ENCODE results near the gene FOXK1.

DNA sequence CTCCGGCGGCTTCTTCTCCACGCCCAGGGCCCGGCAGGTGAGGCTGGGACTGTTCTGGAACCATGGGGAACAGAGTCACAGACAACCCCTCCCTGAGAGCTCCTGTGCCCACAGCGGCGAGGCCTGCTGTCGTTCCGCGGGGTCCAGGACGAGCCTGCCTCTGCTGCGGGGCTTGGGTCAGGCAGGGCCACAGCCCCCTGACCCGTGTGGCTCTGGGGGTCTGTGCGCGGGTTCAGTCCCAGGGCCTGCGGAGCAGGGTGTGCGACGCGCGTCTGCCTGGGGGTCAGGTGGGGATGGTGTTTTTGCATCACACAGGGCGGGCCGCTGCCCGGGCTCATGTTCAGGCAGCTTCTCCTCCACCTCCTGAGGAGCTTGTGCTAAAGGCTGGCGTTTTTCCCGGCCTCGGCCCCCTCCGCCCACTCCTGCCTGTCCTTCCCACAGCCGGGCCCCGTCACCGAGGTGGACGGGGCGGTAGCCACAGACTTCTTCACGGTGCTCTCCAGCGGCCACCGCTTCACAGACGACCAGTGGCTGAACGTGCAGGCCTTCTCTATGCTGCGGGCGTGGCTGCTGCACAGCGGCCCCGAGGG is 101.8 kb downstream of the FOXK1 start:
- TF ChIP-seq, protein P1, sequence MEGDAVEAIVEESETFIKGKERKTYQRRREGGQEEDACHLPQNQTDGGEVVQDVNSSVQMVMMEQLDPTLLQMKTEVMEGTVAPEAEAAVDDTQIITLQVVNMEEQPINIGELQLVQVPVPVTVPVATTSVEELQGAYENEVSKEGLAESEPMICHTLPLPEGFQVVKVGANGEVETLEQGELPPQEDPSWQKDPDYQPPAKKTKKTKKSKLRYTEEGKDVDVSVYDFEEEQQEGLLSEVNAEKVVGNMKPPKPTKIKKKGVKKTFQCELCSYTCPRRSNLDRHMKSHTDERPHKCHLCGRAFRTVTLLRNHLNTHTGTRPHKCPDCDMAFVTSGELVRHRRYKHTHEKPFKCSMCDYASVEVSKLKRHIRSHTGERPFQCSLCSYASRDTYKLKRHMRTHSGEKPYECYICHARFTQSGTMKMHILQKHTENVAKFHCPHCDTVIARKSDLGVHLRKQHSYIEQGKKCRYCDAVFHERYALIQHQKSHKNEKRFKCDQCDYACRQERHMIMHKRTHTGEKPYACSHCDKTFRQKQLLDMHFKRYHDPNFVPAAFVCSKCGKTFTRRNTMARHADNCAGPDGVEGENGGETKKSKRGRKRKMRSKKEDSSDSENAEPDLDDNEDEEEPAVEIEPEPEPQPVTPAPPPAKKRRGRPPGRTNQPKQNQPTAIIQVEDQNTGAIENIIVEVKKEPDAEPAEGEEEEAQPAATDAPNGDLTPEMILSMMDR (IDR thresholded peaks at IDR 0.05) = no peak
- TF ChIP-seq POLR2AphosphoS5 (IDR thresholded peaks at IDR 0.05) = no peak
- TF ChIP-seq EP300 (IDR thresholded peaks at IDR 0.05) = no peak
